HG03175 (cell line): Measurements from ENCODE around the gene CCDC73.
"Not testable (repeated sequence)": the region's sequence is repeated elsewhere in the genome, so short reads cannot be mapped to it uniquely, and the experiment has no call there.

ENCODE experiments used
- ATAC-seq: cut with Tn5 transposase; IDR thresholded peaks from one replicate; pipeline ENCODE4 v1.9.1; 2021; ENCODE audit warnings: mild to moderate bottlenecking, moderate library complexity; ENCODE audit not compliant: unreplicated experiment

CCDC73 gene

GRCh38 chr11:32794439-32794838 is at the start of gene CCDC73:
Gene CCDC73 (minus strand): TSS chr11:32794662. CDS start chr11:32760243, 34,419 bp downstream.
- ATAC-seq: no peak

GRCh38 chr11:32843544-32843943 is 49.1 kb upstream of the CCDC73 start:
- ATAC-seq: no peak

- ATAC-seq: no peak
These were observed 46.1 kb upstream of the CCDC73 start for GRCh38 chr11:32840587-32840986.

- ATAC-seq: no peak
These were observed 44.8 kb upstream of the CCDC73 start for GRCh38 chr11:32839308-32839707.

- no peak for ATAC-seq
These were observed 44.2 kb upstream of the CCDC73 start for GRCh38 chr11:32838505-32839274.

- ATAC-seq: no peak
These were observed 42.5 kb upstream of the CCDC73 start for GRCh38 chr11:32836946-32837345.

GRCh38 chr11:32833921-32834320 is 39.5 kb upstream of the CCDC73 start:
- ATAC-seq: no peak

- no peak for ATAC-seq
These were observed 36.8 kb upstream of the CCDC73 start for GRCh38 chr11:32831221-32831620.

GRCh38 chr11:32830796-32831195 is 36.3 kb upstream of the CCDC73 start:
- no peak for ATAC-seq

GRCh38 chr11:32830413-32830738 is 35.9 kb upstream of the CCDC73 start:
- ATAC-seq: peak; percentile 9

- peak; percentile 81 for ATAC-seq
These were observed 35.4 kb upstream of the CCDC73 start, which contains the start of gene PRRG4 for GRCh38 chr11:32829680-32830412. Gene PRRG4 (plus strand): TSS chr11:32829927. CDS start chr11:32830530, 603 bp downstream.

- peak; percentile 51 for ATAC-seq
These were observed 34.8 kb upstream of the CCDC73 start for GRCh38 chr11:32829157-32829679.

- no peak for ATAC-seq
These were observed 32.8 kb upstream of the CCDC73 start for GRCh38 chr11:32827276-32827675.

- no peak for ATAC-seq
These were observed 31.7 kb upstream of the CCDC73 start for GRCh38 chr11:32826113-32826512.

GRCh38 chr11:32823617-32824016 is 29.2 kb upstream of the CCDC73 start:
- ATAC-seq: not testable (repeated sequence)

GRCh38 chr11:32821917-32822560 is 27.6 kb upstream of the CCDC73 start:
- no peak for ATAC-seq

- ATAC-seq: no peak
These were observed 27.1 kb upstream of the CCDC73 start for GRCh38 chr11:32821517-32821916.

GRCh38 chr11:32820497-32820896 is 26.0 kb upstream of the CCDC73 start:
- ATAC-seq: no peak

- no peak for ATAC-seq
These were observed 24.7 kb upstream of the CCDC73 start for GRCh38 chr11:32819187-32819586.

GRCh38 chr11:32817852-32818183 is 23.4 kb upstream of the CCDC73 start:
- ATAC-seq: no peak

GRCh38 chr11:32817181-32817851 is 22.9 kb upstream of the CCDC73 start:
- ATAC-seq: no peak
